Stimulated activated CD8-positive, alpha-beta memory T cell treated with anti-CD3 and anti-CD28 coated beads, Interleukin-2, amount 100 ng/mL, for 1 hour (primary cell): Measurements from ENCODE around the gene ENTPD6.
"Not testable (repeated sequence)": the region's sequence is repeated elsewhere in the genome, so short reads cannot be mapped to it uniquely, and the experiment has no call there.

Experiments
- DNase-seq, 2 donors: peaks; one replicate each; pipeline ENCODE4 v3.0.0-alpha.2; 2020; ENCODE audit warnings: low read depth in 2 of 2

ENTPD6 gene

DNA sequence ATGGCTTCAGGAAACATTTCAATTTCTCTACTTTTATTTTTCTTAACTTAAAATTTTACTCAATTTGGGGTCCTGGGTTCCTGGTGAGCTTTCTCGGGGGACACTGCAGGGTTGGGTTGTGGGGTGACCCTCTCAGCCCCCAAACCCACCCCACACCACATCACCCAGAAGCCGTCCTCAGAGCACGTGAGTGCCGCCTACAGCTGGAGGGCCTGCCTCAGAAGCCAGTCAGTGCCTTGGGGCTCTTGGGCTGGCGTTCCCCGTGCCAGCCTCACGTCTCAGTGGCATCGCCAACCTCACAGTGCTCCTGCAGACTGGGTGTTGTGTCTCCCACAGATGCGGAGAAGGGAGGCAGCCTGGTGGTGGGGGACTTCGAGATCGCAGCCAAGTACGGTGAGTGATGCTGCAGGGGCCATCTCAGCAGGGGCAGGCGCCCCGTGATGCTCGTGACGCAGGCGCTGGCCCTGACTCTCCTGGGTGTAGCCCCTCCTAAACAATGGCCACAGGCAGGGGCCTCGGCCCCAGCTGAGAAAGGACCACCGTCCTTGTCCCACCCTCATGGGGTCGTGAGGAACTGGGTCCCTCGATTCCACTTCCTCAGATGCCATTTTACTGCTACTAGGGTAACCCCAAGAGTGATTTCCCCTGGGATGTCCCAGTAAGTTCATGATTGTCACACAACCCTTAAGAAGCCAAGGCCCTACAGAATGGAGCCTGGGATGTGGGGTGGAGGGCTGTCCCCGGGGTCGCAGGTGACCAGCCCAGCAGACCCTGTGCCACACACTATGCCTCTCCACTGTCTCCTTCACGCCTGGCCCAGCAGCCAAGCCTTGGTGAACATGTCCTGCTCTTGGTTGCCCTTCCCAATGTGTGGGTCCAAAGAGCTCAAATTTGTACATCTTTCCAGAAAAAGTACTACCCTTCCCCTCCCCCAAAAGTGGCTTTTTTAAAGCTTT, 28.5 kb downstream of the ENTPD6 start:
- no peak for DNase-seq

DNA sequence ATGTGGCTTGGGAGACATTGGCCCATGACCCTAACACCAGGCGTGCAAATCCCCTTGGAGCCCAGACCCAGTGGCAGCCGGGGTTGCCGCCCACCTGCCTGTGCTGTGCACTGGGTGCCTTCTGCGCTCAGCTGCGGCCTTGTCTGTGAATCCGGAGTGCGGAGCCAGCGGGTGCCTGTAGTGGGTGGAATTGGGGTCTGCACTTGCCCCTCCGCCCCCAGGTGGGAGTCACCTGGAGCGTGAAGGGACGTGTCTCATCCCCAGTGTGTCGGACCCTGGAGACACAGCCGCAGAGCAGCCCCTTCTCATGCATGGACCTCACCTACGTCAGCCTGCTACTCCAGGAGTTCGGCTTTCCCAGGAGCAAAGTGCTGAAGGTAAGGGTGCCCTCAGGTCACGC, 29.4 kb downstream of the ENTPD6 start:
- no peak for DNase-seq

DNA sequence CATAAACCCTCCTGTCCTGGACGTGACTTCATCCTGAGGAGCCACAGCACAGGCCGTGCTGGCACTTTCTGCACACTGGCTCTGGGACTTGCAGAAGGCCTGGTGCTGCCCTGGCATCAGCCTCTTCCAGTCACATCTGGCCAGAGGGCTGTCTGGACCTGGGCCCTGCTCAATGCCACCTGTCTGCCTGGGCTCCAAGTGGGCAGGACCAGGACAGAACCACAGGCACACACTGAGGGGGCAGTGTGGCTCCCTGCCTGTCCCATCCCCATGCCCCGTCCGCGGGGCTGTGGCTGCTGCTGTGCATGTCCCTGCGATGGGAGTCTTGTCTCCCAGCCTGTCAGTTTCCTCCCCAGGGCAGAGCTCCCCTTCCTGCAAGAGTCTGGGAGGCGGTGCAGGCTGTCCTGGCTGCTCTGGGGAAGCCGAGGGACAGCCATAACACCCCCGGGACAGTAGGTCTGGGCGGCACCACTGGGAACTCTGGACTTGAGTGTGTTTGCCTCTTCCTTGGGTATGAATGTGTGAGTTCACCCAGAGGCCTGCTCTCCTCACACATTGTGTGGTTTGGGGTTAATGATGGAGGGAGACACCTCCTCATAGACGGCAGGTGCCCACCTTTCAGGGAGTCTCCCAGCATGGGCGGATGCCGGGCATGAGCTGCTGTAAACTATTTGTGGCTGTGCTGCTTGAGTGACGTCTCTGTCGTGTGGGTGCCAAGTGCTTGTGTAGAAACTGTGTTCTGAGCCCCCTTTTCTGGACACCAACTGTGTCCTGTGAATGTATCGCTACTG, 30.3 kb downstream of the ENTPD6 start:
- DNase-seq, result no peak

DNA sequence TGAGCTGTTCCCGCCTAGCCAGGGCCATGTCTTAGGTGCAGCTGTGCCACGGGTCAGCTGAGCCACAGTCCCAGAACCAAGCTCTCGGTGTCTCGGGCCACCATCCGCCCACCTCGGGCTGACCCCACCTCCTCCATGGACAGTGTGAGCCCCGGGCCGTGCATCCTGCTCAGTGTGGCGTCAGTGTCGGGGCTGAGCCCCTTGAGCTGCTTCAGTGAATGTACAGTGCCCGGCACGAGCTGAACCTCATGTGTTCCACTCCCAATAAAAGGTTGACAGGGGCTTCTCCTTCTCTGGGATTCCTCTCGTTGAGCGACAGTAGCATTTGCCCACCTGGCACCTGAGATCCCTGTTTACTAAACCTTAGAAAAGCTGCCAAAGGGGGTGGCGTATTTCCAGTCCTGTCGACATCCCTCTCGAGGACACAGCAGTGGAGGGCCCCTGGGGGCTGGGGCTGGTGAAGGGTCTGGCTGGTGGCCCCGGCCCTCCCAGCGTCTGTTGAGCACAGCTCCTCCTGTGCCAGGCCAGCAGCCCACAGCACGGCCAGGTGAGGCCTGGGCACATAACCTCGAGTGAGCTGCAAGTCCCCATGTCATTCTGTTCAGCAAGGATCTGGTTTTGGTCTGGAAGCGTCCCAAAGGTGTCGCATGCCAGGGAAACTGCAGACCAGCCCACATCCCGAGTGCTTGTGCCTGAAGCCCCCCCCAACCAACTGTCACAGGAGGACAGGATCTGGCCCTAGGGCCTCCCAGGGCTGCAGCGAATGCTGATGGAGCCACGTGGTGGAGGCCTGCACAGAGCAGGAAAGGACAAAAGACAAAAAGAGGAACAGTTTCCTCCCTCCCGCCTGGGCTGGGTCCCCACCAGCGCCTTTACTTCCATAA, 31.2 kb downstream of the ENTPD6 start:
- no peak for DNase-seq

DNA sequence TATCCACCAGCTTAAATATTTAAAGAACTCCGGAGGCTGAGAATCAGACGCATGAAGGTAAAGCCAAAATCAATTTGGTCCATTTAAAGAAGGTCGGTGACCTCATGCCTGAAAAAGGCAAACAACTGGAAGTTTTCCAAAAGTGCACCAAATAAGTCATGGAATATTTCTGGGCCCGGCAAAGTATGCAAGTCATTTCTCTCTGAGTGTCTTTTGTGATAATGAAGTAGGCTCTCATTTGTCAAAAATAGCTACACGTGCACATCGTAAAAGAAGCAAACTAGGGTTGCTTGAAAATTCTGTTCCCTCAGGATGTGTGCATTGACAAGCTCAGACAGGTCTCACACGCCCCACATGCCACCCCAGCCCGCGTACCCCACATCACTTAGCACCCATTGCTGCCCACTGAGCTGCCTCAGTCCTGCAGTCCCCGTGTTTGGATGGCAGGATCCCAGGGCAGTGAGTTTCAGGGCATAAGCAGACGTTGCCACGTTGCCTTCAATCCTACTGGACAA, 31.9 kb downstream of the ENTPD6 start:
- DNase-seq, result no peak

DNA sequence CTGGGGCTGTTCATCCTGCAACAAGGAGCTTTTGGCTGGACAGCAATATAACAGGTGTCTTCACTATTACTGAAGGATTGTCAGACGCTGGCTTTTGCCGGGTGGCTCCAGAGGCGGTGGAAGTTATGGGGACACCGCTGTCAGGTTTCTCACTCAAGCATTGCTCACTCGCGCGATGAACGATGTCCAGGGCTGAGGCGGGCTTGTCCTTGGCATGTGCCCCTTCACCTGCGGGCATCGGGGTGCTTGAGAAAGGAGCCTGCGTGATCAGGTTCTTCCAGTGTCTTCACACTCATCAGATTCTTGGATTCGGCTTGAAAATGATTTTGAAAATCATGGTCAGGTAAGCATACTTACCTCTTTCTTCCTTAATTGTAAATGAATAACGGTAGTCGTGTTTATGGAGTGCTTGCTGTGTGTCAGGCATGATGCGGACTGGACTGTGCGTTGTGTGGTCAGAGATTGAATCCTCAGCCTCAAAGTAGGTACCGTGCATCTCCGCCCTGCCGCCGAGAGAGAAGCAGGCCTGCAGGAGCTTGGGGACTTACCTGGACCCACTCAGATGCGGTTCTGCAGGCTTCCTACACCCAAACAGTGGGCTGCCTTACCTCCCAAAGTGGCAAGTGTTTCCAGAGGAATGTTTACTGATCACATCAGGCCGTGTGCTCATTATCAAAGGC, 34.1 kb downstream of the ENTPD6 start:
- DNase-seq, result no peak

DNA sequence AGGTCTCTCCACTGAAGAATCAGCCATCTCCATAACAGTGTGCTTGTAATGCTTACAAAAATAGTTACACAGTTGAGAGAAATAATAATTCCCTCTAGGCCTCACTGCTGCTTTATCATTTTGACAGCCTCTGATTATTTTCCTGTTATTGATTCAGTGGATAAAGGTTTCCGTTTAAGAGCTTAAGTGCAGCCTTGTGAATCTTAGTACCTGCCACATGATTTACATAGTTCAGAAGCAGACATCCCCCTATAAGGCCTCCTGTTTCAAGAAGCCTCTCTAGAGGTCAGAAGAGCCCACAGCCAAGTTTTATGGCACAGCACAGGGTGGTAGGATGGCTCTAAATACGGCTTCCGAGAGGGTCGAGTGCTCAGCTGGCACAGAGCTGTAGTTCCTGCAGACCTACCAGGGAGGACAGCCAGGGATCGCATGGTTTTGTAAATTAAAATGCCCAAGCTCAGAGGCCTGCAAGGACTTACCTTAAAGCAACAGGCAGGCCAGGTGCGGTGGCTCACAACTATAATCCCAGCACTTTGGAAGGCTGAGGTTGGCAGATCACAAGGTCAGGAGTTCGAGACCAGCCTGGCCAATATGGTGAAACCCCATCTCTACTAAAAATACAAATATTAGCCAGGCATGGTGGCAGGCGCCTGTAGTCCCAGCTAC, 34.8 kb downstream of the ENTPD6 start:
- no peak for DNase-seq

DNA sequence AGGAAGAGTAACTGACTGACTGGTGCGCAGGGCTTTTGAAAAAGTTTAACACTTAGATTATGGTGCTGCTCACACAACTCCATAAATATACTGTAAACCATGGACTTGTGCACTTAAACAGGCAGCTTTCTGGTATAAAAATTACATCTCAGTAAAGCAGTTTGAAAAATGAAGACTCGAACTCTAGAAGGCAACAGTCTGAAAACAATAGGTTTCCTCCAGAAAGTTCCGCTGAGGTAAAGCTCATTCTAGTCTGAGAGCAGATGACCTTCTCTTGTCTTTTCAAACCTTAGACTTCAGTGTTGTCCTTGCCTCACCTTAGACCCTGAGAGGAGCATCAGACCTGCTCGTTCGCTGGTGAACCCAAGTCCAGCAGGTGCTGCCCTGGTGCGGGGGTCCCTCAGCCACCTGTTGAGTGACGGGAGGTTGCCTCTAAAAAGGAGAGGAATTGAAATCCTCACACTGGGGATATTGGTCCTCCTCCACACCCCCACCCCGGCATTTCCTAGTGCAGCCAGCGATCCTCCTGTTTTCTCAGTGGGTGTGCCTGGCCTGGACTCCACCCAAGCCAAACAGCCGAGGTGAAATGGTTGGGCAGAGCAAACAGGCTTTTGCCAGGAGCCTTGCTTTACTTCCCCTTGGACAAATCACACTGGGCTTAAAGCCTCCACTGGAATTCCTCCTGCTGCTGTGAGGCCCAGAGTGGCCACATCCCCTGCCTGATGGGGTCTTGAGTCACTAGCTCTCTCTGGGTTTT, 37.7 kb downstream of the ENTPD6 start:
- no peak for DNase-seq

DNA sequence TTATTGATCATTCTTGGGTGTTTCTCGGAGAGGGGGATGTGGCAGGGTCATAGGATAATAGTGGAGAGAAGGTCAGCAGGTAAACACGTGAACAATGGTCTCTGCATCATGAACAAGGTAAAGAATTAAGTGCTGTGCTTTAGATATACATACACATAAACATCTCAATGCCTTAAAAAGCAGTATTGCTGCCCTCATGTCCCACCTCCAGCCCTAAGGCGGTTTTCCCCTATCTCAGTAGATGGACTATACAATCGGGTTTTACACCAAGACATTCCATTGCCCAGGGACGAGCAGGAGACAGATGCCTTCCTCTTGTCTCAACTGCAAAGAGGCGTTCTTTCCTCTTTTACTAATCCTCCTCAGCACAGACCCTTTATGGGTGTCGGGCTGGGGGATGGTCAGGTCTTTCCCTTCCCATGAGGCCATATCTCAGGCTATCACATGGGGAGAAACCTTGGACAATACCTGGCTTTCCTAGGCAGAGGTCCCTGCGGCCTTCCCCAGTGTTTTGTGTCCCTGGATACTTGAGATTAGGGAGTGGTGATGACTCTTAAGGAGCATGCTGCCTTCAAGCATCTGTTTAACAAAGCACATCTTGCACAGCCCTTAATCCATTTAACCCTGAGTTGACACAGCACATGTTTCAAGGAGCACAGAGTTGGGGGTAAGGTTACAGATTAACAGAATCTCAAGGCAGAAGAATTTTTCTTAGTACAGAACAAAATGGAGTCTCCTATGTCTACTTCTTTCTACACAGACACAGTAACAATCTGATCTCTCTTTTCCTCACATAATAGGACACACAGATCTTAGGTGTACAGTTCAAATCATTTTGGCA, 38.7 kb downstream of the ENTPD6 start:
- DNase-seq, result not testable (repeated sequence)

DNA sequence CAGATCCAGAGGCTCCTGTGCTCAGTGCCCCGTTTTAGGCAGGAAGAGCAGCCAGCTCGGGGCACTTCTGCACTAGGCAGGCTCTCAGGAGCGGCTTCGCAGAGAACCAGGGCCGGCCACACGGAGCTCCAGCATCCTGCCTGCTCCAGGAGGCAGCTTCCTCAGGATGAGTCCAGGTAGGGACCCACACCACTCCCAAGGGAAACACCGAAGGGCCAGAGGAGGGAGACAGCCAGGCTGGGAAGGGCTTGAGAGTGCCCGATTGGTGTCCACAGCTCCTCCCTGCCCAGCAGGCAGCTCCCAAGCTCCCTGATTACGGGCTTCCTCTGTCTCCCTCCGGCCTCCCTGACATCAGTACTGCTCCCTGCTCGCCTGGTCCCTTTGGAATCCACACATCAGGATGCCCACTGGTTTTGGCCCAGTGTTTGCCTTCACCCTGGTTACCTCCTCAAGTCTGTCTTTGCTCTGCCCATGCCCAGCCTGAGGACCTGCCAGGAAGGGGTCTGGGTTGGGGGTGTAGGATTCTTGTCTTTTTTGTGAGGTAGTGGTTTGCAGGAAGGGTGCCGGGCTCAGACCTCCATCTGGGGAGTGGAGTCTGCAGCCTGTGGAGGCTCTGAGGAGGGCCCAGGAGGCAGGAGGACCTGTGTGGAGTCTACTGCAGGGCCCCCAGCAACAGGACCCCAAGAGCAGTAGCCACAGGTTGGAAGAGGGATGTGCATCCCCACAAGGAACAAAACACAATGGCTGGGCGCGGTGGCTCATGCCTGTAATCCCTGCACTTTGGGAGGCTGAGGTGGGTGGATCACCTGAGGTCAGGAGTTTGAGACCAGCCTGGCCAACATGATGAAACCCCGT, 41.2 kb downstream of the ENTPD6 start:
- DNase-seq, result no peak

DNA sequence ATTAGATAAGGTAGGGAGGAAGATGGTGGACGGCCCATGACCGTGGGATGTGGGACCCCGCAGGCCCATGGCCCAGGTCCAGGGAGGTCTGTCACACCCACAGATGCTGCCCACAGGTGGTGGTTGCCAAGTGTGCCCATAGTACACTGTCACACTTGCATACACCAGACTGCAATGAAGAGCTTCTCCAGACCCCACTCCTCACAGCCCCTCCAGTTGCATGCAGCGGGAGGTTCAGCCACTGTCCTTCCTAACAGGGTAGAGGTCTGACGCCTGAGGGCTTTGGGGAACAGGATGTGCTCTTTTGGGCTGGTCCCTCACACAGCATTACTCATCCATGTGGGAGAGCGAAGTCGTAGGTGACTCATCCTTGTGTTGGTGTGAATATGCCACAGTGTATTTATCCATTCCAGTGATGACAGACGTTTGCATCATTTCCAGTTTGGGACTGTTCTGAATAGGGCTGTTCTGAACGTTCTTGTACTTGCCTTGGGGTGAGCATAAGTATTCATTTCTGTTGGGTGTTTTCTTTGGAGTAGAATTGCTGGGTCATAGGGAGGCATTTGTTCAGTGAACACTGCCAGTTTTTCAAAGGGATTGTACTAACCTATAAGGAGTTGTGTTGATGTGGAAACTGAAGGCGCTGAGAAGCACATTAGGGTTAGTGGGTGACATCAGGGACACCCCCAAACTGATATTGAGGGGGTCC, 42.3 kb downstream of the ENTPD6 start:
- no peak for DNase-seq

DNA sequence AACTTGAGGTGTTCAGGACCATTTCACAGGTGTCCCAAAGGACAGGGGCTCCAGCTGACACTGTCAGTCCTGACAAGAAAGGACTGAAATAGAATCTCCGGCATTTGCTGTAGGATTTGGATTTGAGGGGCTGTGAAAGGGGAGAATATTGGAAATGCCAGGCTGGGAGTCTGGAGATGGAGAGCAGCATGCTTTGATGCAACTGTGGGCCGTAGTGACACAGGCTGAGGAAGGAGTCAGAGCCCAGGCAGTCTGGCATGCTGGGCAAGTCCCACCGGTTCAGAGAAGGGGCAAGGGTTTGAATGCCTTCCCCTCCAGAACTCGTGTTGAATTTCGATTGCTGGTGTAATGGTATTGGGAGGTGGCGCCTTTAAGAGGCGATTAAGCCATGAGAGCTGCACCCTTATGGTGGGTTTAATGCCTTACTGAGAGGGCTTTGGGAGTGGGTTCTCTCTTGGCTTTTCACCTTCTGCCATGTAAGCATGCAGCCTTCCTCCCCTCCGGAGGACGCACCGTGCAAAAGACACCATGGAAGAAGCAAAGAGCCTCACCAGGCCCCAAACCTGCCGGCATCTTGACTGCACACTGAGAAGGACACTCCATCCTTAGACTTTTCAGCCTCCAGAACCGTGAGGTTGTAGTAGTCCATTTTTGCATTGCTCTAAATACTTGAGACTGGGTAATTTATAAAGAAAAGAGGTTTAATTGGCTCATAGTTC, 43.0 kb downstream of the ENTPD6 start:
- DNase-seq, result no peak

DNA sequence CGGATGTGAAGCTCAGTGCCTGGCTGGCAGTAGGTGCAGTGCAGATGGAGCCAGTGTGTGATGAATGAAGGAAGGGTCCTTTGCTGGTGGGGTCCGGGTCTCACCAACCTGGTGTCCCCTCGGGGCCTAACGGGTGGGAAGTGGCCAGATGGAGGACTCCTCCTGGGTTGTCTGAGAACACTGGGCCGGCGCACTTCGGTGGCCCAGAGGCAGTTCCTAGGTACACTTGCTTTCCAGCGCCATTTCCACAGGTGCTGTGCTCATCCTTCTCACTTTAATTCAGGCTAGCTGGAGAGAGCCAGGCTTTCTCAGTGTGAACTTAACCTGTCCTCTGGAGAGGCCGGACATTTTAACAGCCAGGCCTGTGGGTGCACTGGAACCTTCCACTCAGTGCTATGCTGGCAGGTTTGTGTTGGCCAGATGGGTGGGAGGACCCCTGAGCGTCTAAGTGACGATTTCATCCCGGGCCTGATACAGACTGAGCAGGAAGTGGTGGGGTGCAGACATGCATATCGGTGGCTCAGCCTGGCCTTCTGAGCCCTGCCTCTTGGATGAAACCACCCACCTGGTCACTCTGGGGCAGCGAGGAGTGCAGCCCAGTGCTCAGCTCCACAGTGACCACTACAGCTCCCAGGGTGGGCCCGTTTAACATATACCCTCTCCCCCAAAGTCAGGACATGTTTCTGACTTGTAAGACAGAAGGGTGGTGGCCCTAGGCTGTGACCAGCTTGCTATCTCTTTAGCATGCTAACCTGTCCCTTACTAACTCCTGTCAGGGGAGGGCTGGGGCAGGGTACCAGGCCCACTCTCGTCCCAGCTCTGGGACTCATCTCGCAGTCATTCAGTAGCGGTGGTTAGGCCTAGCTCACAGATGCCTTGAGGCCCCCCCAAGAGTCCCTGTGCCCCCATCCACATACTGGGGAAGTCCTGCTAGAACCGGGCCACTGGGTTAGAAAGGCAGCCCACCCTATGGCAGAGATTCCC, 44.2 kb downstream of the ENTPD6 start:
- no peak for DNase-seq

DNA sequence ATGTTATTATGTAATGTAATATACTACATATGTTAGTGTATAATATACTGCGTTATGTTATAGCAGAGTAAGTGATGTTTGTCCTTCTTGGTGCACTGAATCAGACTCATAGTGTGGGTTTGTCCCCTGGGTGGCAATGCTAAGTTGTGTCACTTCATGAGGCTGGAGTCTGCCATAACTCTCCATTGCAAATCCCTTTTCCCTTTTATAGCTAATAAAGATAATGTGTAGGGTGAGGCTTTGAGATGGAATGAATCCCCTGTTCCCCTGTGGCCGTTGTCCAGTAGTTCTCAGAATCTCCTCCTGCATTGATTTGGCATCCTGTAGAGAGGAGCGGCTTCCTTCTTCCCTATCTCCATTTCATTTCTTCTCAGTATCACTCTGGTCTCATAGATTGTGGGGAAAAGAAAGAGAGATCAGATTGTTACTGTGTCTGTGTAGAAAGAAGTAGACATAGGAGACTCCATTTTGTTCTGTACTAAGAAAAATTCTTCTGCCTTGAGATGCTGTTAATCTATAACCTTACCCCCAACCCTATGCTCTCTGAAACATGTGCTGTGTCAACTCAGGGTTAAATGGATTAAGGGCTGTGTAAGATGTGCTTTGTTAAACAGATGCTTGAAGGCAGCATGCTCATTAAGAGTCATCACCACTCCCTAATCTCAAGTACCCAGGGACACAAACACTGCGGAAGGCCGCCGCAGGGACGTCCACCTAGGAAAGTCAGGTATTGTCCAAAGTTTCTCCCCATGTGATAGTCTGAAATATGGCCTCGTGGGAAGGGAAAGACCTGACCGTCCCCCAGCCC, 45.5 kb downstream of the ENTPD6 start:
- DNase-seq, result not testable (repeated sequence)

DNA sequence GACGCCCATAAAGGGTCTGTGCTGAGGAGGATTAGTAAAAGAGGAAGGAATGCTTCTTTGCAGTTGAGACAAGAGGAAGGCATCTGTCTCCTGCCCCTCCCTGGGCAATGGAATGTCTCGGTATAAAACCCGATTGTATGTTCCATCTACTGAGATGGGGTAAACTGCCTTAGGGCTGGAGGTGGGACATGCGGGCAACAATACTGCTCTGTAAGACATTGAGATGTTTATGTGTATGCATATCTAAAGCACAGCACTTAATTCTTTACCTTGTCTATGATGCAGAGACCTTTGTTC, 46.1 kb downstream of the ENTPD6 start:
- not testable (repeated sequence) for DNase-seq
